ENCODE results near the gene AKR1C8. TPM values are rescaled to one million over a fixed set of nuclear protein-coding genes. Genes with fewer than 3 reads are reported as not detected.

AKR1C8 gene
- total and polyA plus RNA-seq, 10 of the 15 experiments (the other 5 are each of a cell fraction or from before 2014, with no cell fraction given) = 0.18 TPM; not detected in 9

DNA sequence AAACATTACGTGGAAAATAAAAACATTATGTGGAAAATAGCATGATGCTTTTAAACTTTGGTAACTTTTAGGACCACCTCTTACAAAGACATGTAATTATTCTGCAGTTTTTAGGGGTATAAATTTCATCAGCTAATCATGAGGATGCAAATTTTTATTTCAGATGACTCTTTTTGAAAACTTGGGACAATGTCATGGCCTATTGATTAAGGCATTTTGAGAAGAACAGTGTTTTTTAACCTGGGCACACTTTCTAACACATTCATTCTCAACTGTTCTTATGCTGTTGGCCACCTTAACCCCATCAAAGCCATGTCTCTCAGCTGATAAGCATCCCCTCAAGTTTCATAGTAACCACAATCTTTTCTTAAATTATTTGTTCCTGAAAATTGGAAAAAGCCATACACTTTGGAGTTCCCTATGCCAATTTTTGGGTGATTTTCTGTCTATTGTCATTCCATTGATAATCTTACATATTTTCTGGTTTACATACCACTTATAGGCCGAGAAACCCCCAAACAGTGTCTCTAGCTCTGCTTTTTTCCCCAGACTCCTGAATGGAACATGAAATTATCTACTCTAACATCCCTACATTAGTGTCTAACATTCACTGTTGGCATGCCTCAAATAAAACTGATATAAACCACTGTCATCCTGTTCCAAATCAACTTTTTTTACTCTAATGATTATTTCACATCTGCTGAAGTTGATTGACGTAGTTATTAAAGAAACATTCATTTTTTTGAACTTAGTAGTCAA is 76.1 kb downstream of the AKR1C8 start (continued):
- TF ChIP-seq, protein P1, sequence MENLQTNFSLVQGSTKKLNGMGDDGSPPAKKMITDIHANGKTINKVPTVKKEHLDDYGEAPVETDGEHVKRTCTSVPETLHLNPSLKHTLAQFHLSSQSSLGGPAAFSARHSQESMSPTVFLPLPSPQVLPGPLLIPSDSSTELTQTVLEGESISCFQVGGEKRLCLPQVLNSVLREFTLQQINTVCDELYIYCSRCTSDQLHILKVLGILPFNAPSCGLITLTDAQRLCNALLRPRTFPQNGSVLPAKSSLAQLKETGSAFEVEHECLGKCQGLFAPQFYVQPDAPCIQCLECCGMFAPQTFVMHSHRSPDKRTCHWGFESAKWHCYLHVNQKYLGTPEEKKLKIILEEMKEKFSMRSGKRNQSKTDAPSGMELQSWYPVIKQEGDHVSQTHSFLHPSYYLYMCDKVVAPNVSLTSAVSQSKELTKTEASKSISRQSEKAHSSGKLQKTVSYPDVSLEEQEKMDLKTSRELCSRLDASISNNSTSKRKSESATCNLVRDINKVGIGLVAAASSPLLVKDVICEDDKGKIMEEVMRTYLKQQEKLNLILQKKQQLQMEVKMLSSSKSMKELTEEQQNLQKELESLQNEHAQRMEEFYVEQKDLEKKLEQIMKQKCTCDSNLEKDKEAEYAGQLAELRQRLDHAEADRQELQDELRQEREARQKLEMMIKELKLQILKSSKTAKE (IDR thresholded peaks at IDR 0.05; ENCODE audit: low read depth, poor library complexity, severe bottlenecking) = no peak
- TF ChIP-seq LARP7 (IDR thresholded peaks at IDR 0.05) (no peak), NFIC (IDR thresholded peaks at IDR 0.05; ENCODE audit: low read depth, low read length) (no peak)

DNA sequence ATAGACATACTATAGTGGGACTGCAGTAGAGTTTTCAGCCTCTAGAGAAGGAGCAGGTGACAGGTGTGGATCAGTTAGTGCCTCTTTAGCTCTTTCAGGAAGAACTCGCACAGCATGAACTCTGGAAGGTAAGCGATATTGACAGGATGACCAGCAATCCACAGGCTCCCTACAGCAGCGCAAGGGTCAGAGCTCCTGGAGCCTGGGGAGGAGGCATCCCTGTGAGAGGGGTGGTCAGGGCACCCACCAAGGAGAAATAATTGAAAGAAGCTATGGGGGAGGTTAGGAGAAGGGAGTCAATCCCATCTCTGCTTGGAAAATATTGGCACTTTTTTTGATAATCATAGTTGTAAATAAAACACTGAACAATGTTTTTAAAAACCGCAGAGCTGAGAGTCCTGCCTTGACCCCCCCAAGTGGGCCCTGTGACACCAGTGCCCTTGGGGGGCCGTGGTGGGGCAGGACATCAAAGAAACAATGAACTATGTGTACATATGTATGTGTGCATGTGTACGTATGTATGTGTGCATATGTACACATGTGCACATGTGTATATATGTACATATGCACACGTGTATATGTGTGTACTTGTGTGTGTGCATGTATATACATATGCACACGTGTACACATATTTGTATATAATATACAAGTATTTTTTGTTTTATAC is 77.0 kb downstream of the AKR1C8 start:
- Histone ChIP-seq H3K9me3 (replicated peaks; ENCODE audit: control insufficient read depth, insufficient read depth, low read length) (no peaks in the 10 kb centered on the region), H3K79me2 (ENCODE audit: control insufficient read depth, insufficient read depth, low read length) (no peaks in the 10 kb centered on the region), H4K20me1 (ENCODE audit: control insufficient read depth, insufficient read depth) (no peaks in the 10 kb centered on the region), H3K9ac (ENCODE audit: control insufficient read depth, insufficient read depth, low read length) (no peak overlapping the region), H3K4me1 (ENCODE audit: control insufficient read depth, insufficient read depth, low read length) (no peaks in the 10 kb centered on the region), H3K36me3 (ENCODE audit: control insufficient read depth in 2 of 2, insufficient read depth in 2 of 2, low read length in 1 of 2) (no peaks in the 10 kb centered on the region), H3K4me3 (no peak overlapping the region), H3K27ac (ENCODE audit: control insufficient read depth, insufficient read depth) (no peak overlapping the region), H3K27me3 (replicated peaks in 1 of 2; ENCODE audit: control insufficient read depth in 2 of 2, insufficient read depth in 2 of 2, low read length in 1 of 2) (no peaks in the 10 kb centered on the region), H2AFZ (ENCODE audit: control insufficient read depth, low read depth, low read length) (no peak overlapping the region), H3K4me2 (ENCODE audit: control insufficient read depth, insufficient read depth) (no peak overlapping the region)
- ChIA-PET SMC1A (ENCODE audit: uncharacterized antibody, unreplicated experiment) (no interaction called here), RAD21 (ENCODE audit: unreplicated experiment) (no interaction called here), CTCF (interaction anchor here (1.1 kb wide), 1 partner anchor 275 kb away, joined by 4 read pairs; no protein-coding TSS in a partner anchor), POLR2A (no interaction called here)
- FAIRE-seq (no peak), DNase-seq (ENCODE audit: low read depth, low spot score) (no peak), ATAC-seq (no peak)
- intact Hi-C loops (cut with micrococcal nuclease; ENCODE audit: unreplicated experiment) = no loop called here
- TF ChIP-seq BACH1 (IDR thresholded peaks at IDR 0.05; ENCODE audit: borderline replicate concordance) = no peak
- no peak for TF ChIP-seq ZSCAN29 (IDR thresholded peaks at IDR 0.05)
- TF ChIP-seq RELA (IDR thresholded peaks at IDR 0.05; ENCODE audit: borderline replicate concordance, partially characterized antibody) = no peak
- TF ChIP-seq, protein P2, sequence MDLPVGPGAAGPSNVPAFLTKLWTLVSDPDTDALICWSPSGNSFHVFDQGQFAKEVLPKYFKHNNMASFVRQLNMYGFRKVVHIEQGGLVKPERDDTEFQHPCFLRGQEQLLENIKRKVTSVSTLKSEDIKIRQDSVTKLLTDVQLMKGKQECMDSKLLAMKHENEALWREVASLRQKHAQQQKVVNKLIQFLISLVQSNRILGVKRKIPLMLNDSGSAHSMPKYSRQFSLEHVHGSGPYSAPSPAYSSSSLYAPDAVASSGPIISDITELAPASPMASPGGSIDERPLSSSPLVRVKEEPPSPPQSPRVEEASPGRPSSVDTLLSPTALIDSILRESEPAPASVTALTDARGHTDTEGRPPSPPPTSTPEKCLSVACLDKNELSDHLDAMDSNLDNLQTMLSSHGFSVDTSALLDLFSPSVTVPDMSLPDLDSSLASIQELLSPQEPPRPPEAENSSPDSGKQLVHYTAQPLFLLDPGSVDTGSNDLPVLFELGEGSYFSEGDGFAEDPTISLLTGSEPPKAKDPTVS (IDR thresholded peaks at IDR 0.05; ENCODE audit: low read depth, low read length) = no peak
- no peak for TF ChIP-seq BMI1 (IDR thresholded peaks at IDR 0.05; ENCODE audit: borderline replicate concordance)
- no peak for TF ChIP-seq SMAD1 (IDR thresholded peaks at IDR 0.05; ENCODE audit: low read depth, partially characterized antibody)
- no peak for TF ChIP-seq MYB (IDR thresholded peaks at IDR 0.05; ENCODE audit: borderline replicate concordance, low read depth, low read length)
- TF ChIP-seq, protein P3, sequence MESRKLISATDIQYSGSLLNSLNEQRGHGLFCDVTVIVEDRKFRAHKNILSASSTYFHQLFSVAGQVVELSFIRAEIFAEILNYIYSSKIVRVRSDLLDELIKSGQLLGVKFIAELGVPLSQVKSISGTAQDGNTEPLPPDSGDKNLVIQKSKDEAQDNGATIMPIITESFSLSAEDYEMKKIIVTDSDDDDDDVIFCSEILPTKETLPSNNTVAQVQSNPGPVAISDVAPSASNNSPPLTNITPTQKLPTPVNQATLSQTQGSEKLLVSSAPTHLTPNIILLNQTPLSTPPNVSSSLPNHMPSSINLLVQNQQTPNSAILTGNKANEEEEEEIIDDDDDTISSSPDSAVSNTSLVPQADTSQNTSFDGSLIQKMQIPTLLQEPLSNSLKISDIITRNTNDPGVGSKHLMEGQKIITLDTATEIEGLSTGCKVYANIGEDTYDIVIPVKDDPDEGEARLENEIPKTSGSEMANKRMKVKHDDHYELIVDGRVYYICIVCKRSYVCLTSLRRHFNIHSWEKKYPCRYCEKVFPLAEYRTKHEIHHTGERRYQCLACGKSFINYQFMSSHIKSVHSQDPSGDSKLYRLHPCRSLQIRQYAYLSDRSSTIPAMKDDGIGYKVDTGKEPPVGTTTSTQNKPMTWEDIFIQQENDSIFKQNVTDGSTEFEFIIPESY (IDR thresholded peaks at IDR 0.05) = no peak
- no peak for TF ChIP-seq SMAD5 (IDR thresholded peaks at IDR 0.05; ENCODE audit: low read depth)
- TF ChIP-seq RCOR1 (conservative IDR thresholded peaks at IDR 0.05; ENCODE audit: low read depth, low read length) = no peak
- TF ChIP-seq ZNF207 (IDR thresholded peaks at IDR 0.05; ENCODE audit: borderline replicate concordance) = no peak
- no peak for TF ChIP-seq FOS (IDR thresholded peaks at IDR 0.05; ENCODE audit: borderline replicate concordance, extremely low read depth, insufficient read length)
- WGBS (ENCODE audit: insufficient coverage, insufficient replicate concordance, low lambda C conversion rate, missing lambda C conversion rate) = 30% methylated on average over 8 of the region's 8 CpGs
- in situ Hi-C loops (cut with MboI) = no loop called here
- no TSS peak for BruUV-seq (replicated peaks)

All from GM12878 (cell line).